WI38 (cell line): ENCODE data around the gene P3H1.

Experiments
- H3K4me3 ChIP-seq: 2 replicates; pipeline ENCODE4 v1.5.1; 2011; ENCODE audit warnings: low read depth, mild to moderate bottlenecking, control low read depth, low read length
- CTCF ChIP-seq: IDR thresholded peaks from 2 replicates; pipeline ENCODE4 v1.5.1; 2012; ENCODE audit warnings: low read depth, mild to moderate bottlenecking, control low read depth, low read length

The P3H1 gene

GRCh38 chr1:42743317-42744147, 23.3 kb downstream of the P3H1 start:
- H3K4me3 ChIP-seq: no peak overlapping the region

GRCh38 chr1:42742617-42743316, 24.1 kb downstream of the P3H1 start:
- no peak overlapping the region for H3K4me3 ChIP-seq

More at GRCh38 chr1:42743317-42744147, 23.3 kb downstream of the P3H1 start:
- no peak for TF ChIP-seq CTCF

GRCh38 chr1:42742141-42742540, 24.7 kb downstream of the P3H1 start:
- no peak for TF ChIP-seq CTCF
- H3K4me3 ChIP-seq: no peak overlapping the region

More at GRCh38 chr1:42742617-42743316, 24.1 kb downstream of the P3H1 start:
- no peak for TF ChIP-seq CTCF

- no peak for TF ChIP-seq CTCF
- H3K4me3 ChIP-seq: no peak overlapping the region
Measured at GRCh38 chr1:42741706-42742105, 25.1 kb downstream of the P3H1 start.

- no peak overlapping the region for H3K4me3 ChIP-seq
- TF ChIP-seq CTCF: no peak
Measured at GRCh38 chr1:42740851-42741580, 25.8 kb downstream of the P3H1 start.

- no peak within 1 kb of the TSS for H3K4me3 ChIP-seq
- no peak for TF ChIP-seq CTCF
Measured at GRCh38 chr1:42739753-42740700, 26.8 kb downstream of the P3H1 start, which contains the start of gene CLDN19. CLDN19 (minus strand) TSS chr1:42740236; CDS start chr1:42740063, 173 bp downstream.
